ENCODE data around the gene RRAD.

The RRAD gene

DNA sequence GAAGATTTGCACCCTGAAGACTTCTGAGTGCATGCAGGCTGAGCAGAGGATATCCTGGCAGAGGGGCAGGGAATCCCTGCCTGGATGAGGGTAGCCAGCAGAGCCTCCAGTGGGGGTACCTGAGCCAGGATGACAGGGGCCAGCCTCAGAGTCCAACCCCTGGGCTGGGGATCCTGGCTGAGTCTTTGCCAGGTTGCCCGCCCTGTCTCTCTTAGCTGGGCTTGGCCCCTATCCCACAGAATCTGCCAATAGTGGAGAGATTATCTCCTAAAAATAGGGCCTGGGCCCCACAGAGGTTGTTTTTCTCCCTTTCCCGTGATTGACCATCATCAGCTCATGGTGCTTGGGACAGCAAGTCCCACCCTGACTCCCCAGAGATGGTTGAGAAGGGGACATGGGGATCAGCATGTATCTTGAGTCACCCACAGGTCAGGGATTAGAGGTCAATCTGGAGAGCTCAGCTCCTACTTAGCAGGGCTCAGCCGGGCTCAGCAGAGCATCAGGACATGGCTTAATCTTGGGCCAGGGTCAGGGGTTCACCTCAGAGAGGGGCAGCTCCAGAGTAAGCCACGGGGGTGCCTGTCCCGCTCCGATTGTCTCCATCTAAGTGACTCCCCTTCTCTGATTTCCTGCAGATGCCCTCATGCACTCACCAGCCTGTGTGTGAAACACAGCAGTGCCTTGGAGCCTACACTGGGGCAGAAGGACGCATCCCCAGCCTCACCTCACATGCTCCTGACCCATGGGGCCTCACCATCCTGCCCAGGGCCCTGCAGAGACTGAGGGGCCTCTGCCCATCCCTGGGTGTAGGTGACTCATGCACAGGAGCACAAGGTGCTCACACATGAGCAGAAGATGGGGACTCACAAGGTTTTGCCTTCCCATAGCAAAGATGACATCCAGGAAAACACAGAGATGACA, 18.2 kb downstream of the RRAD start:
- ChIA-PET POLR2A (interaction anchor here (0.7 to 1.8 kb wide), 3 partner anchors 12 to 54 kb away, joined by 3 to 5 read pairs (median 3); partner anchors contain the start of gene CES3), CTCF (interaction anchor here (0.6 to 17.9 kb wide), 5 partner anchors 12 to 76 kb away, joined by 3 to 268 read pairs (median 4); partner anchors contain the start of genes CDH16, NAE1 and RRAD)
- no peaks in the 10 kb centered on the region for H3K9me3 ChIP-seq (ENCODE audit: control insufficient read depth, insufficient read depth, low read depth, low read length)
- H3K36me3 ChIP-seq (ENCODE audit: control insufficient read depth in 2 of 2, insufficient read depth in 1 of 2, low read length in 2 of 2) = no peaks in the 10 kb centered on the region
- H3K4me3 ChIP-seq (ENCODE audit: low read depth, low read length) = no peak overlapping the region
- no peak overlapping the region for H3K27ac ChIP-seq (ENCODE audit: extremely low read depth, low read depth, low read length)
- TF ChIP-seq ZNF549 (tag by site-specific recombination; IDR thresholded peaks at IDR 0.05) = no peak
- TF ChIP-seq FEZF1 (tag by site-specific recombination; IDR thresholded peaks at IDR 0.05) = no peak
- TF ChIP-seq ZNF274 (IDR thresholded peaks at IDR 0.05; ENCODE audit: low read length) = no peak
- TF ChIP-seq ZNF274 (tag by site-specific recombination; IDR thresholded peaks at IDR 0.05; ENCODE audit: borderline replicate concordance) = no peak
- TF ChIP-seq PRDM4 (tag by site-specific recombination; IDR thresholded peaks at IDR 0.05) = no peak
- TF ChIP-seq ZNF596 (tag by site-specific recombination; IDR thresholded peaks at IDR 0.05) = no peak
- TF ChIP-seq ZNF658 (tag by site-specific recombination; IDR thresholded peaks at IDR 0.05) = no peak
- TF ChIP-seq, protein P1, sequence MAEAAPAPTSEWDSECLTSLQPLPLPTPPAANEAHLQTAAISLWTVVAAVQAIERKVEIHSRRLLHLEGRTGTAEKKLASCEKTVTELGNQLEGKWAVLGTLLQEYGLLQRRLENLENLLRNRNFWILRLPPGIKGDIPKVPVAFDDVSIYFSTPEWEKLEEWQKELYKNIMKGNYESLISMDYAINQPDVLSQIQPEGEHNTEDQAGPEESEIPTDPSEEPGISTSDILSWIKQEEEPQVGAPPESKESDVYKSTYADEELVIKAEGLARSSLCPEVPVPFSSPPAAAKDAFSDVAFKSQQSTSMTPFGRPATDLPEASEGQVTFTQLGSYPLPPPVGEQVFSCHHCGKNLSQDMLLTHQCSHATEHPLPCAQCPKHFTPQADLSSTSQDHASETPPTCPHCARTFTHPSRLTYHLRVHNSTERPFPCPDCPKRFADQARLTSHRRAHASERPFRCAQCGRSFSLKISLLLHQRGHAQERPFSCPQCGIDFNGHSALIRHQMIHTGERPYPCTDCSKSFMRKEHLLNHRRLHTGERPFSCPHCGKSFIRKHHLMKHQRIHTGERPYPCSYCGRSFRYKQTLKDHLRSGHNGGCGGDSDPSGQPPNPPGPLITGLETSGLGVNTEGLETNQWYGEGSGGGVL (tag by site-specific recombination; IDR thresholded peaks at IDR 0.05) = no peak
- peaks cover 9% of the 10 kb centered on the region for H3K4me1 ChIP-seq (ENCODE audit: control insufficient read depth, insufficient read depth, low read length)

- Histone ChIP-seq H3K36me3 (ENCODE audit: control insufficient read depth in 2 of 2, insufficient read depth in 1 of 2, low read length in 2 of 2) (no peaks in the 10 kb centered on the region), H3K9me3 (ENCODE audit: control insufficient read depth, insufficient read depth, low read depth, low read length) (no peaks in the 10 kb centered on the region), H3K4me1 (ENCODE audit: control insufficient read depth, insufficient read depth, low read length) (peaks cover 9% of the 10 kb centered on the region), H3K4me3 (ENCODE audit: low read depth, low read length) (no peak overlapping the region), H3K27ac (ENCODE audit: extremely low read depth, low read depth, low read length) (peak overlapping the region; percentile 69)
- ChIA-PET CTCF (interaction anchor here (0.6 to 17.9 kb wide), 6 partner anchors 11 to 254 kb away, joined by 3 to 268 read pairs (median 6); partner anchors contain the start of genes CDH16, CES3, FBXL8 and RRAD), POLR2A (interaction anchor here (0.7 to 1.9 kb wide), 5 partner anchors 11 to 55 kb away, joined by 3 to 6 read pairs (median 5); partner anchors contain the start of genes CDH16 and CES3)
- 0 out of 2 replicates have a peak, but pooled peaks have one; percentile 52 for TF ChIP-seq ZNF2 (tag by site-specific recombination; IDR thresholded peaks at IDR 0.05)
- no peak for TF ChIP-seq ZNF324 (tag by site-specific recombination; IDR thresholded peaks at IDR 0.05)
- no peak for TF ChIP-seq ZNF239 (tag by site-specific recombination; IDR thresholded peaks at IDR 0.05)
- peak; percentile 88 for TF ChIP-seq ZNF561 (tag by site-specific recombination; IDR thresholded peaks at IDR 0.05; ENCODE audit: borderline replicate concordance)
- TF ChIP-seq KLF1 (tag by site-specific recombination; IDR thresholded peaks at IDR 0.05) = 0 out of 2 replicates have a peak, but pooled peaks have one; percentile 9
- TF ChIP-seq ZFP69B (tag by site-specific recombination; IDR thresholded peaks at IDR 0.05) = no peak
- no peak for TF ChIP-seq ZNF654 (tag by site-specific recombination; IDR thresholded peaks at IDR 0.05; ENCODE audit: low read depth)
- no peak for TF ChIP-seq ZNF391 (tag by site-specific recombination; IDR thresholded peaks at IDR 0.05; ENCODE audit: borderline replicate concordance, low read depth)
- TF ChIP-seq MYNN (tag by site-specific recombination; IDR thresholded peaks at IDR 0.05; ENCODE audit: borderline replicate concordance) = no peak
- TF ChIP-seq KLF9 (tag by site-specific recombination; IDR thresholded peaks at IDR 0.05; ENCODE audit: low read depth) = peak; percentile 44; the same call in 1 of the 2 replicates
- 0 out of 2 replicates have a peak, but pooled peaks have one; percentile 12 for TF ChIP-seq ZNF660 (tag by site-specific recombination; IDR thresholded peaks at IDR 0.05)
- peak; percentile 26; the same call in 1 of the 2 replicates for TF ChIP-seq ZNF335 (tag by site-specific recombination; conservative IDR thresholded peaks at IDR 0.05)
- TF ChIP-seq, protein P2, sequence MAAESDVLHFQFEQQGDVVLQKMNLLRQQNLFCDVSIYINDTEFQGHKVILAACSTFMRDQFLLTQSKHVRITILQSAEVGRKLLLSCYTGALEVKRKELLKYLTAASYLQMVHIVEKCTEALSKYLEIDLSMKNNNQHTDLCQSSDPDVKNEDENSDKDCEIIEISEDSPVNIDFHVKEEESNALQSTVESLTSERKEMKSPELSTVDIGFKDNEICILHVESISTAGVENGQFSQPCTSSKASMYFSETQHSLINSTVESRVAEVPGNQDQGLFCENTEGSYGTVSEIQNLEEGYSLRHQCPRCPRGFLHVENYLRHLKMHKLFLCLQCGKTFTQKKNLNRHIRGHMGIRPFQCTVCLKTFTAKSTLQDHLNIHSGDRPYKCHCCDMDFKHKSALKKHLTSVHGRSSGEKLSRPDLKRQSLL (tag by site-specific recombination; IDR thresholded peaks at IDR 0.05) = no peak
- no peak for TF ChIP-seq ZNF585B (tag by site-specific recombination; IDR thresholded peaks at IDR 0.05)
- peak; percentile 24; the same call in 1 of the 2 replicates for TF ChIP-seq ZBTB20 (tag by site-specific recombination; IDR thresholded peaks at IDR 0.05)
- TF ChIP-seq ZNF18 (tag by site-specific recombination; IDR thresholded peaks at IDR 0.05) = no peak
- TF ChIP-seq ZBTB17 (tag by site-specific recombination; IDR thresholded peaks at IDR 0.05) = peak; percentile 48
Measured at GRCh38 chr16:66905633-66906539, 19.4 kb downstream of the RRAD start.

Data from HEK293 (cell line).